ENCODE data around the gene DUS2.
"Not testable (repeated sequence)": the region's sequence is repeated elsewhere in the genome, so short reads cannot be mapped to it uniquely, and the experiment has no call there.

The DUS2 gene

DNA sequence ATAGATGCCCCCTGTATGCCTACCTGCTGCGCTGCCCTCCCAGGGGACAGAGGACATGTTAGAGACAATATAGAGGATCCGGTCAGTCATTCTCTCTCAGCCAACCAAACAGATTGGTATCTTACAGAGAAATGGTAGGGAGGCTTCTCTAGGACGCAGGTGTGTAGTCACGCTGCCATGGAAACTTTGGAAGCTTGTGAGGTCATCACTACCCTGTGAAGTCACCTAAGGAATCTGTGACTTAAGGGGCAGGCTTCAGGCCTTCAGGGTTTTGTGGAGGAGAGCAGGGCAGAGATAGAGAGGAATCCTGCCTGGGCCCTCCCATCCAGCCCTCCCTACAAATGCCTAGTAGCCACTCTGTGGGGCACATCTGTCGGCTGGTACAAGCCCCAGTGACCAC lies 7.4 kb upstream of the DUS2 start, which contains the start of gene DPEP2NB:
DPEP2NB (minus strand) TSS at position 231 of the 400 bp plus-strand sequence; CDS start at position 90, 141 bp downstream.
- no peak within 1 kb of the TSS for H3K4me3 ChIP-seq (ENCODE audit: low read length)
- TF ChIP-seq, protein P1, sequence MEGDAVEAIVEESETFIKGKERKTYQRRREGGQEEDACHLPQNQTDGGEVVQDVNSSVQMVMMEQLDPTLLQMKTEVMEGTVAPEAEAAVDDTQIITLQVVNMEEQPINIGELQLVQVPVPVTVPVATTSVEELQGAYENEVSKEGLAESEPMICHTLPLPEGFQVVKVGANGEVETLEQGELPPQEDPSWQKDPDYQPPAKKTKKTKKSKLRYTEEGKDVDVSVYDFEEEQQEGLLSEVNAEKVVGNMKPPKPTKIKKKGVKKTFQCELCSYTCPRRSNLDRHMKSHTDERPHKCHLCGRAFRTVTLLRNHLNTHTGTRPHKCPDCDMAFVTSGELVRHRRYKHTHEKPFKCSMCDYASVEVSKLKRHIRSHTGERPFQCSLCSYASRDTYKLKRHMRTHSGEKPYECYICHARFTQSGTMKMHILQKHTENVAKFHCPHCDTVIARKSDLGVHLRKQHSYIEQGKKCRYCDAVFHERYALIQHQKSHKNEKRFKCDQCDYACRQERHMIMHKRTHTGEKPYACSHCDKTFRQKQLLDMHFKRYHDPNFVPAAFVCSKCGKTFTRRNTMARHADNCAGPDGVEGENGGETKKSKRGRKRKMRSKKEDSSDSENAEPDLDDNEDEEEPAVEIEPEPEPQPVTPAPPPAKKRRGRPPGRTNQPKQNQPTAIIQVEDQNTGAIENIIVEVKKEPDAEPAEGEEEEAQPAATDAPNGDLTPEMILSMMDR (conservative IDR thresholded peaks at IDR 0.05; ENCODE audit: low read length): no peak
- DNase-seq (ENCODE audit: low read depth): no peak

DNA sequence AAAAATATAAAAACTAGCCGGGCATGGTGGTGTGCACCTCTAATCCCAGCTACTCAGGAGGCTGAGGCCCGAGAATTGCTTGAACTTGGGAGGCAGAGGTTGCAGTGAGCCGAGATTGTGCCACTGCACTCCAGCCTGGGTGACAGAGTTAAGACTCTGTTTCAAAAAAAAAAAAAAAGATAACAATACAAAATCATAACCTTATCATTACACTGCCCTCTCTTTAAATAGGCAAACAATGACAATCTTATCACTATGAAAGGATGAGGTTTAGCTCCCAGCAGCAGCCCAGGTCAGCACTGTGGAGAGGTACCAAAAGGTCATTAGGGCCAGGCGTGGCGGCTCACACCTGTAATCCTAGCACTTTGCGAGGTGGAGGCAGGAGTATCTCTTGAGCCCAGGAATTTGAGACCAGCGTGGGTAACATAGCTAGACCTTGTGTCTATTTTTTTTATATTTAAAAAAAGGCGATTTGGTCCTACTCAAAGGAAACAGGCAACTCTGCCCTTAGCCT lies 3.9 kb upstream of the DUS2 start:
- TF ChIP-seq, protein P1 (conservative IDR thresholded peaks at IDR 0.05; ENCODE audit: low read length): no peak
- no peak overlapping the region for H3K4me3 ChIP-seq (ENCODE audit: low read length)
- DNase-seq (ENCODE audit: low read depth): no peak

DNA sequence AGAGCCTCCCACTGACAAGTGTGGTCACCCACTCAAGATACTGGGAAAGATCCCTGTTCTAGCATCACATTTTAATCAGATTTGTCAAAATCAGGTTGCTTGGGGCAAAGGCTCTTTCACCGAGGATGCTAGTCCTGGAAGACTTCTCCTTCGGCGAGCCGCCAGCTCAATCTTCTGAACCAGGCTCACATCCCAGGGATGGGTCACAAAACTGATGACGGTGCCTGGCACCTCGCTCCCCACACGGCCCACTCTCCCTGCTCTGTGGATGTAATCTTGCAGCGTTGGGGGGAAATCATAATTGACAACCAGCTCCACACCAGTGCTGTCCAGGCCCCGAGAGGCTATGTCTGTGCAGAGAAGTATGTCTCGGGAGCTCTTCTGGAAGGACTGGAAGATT lies 1.6 kb upstream of the DUS2 start:
- TF ChIP-seq, protein P1 (conservative IDR thresholded peaks at IDR 0.05; ENCODE audit: low read length): no peak
- no peak for DNase-seq (ENCODE audit: low read depth)
- H3K4me3 ChIP-seq (ENCODE audit: low read length): no peak overlapping the region; the same call in 1 of the 2 replicates

DNA sequence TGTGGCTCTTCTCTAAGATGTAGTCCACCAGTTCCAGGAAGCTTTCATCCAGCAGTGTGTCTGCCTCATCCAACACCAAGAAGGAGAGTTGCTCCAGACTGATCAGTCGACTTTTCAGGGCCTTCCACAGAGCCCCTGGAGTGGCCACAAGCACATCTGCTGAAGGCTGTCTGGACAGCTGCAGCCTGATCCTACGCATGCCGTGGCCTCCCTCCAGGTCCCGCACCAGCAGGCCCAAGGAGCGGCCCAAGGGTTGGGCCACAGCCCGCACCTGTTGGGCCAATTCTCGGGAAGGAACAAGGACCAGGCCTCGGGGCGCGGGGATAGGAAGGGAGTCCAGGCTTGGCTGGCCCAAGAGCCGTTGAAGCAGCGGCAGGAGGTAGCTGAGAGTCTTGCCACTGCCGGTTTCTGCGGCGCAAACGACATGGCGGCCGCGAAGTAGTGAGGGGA lies 781 bp upstream of the DUS2 start:
- peak overlapping the region; percentile 98 for H3K4me3 ChIP-seq (ENCODE audit: low read length)
- TF ChIP-seq, protein P1 (conservative IDR thresholded peaks at IDR 0.05; ENCODE audit: low read length): no peak
- DNase-seq (ENCODE audit: low read depth): no peak

DNA sequence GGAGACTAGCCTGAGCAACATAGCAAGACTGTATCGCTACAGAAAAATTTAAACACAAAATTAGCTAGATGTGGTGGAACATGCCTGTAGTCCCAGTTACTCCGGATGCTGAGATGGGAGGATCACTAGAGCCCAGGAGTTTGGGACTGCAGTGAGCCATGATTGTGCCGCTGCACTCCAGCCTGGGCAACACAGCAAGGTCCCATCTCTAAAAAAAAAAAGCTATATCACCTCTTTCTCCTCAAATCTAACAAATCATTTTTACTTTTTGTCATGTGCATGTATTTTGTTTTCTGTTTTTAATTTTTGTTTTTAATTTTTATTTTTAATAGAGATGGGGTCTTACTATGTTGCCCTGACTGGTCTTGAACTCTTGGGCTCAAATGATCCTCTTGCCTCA lies 5.9 kb downstream of the DUS2 start:
- no peak for DNase-seq (ENCODE audit: low read depth)
- no peak overlapping the region for H3K4me3 ChIP-seq (ENCODE audit: low read length)
- TF ChIP-seq, protein P1 (conservative IDR thresholded peaks at IDR 0.05; ENCODE audit: low read length): no peak

DNA sequence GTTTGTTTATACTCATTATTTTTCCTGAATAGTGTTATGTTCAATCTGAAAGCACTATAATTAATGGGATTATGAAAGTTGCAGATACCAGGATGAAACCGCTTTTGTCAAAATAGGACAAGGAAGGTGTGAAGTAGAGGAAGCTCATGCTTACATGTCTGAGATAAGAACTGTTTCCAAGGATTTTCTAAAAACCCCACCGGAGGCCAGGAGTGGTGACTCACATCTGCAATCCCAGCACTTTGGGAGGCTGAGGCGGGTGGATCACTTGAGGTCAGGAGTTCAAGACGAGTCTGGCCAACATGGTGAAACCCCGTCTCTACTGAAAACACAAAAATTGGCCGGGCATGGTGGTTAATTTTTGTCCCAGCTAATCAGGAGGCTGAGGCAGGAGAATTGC lies 7.0 kb downstream of the DUS2 start:
- H3K4me3 ChIP-seq (ENCODE audit: low read length); DNase-seq (ENCODE audit: low read depth): not testable (repeated sequence)

DNA sequence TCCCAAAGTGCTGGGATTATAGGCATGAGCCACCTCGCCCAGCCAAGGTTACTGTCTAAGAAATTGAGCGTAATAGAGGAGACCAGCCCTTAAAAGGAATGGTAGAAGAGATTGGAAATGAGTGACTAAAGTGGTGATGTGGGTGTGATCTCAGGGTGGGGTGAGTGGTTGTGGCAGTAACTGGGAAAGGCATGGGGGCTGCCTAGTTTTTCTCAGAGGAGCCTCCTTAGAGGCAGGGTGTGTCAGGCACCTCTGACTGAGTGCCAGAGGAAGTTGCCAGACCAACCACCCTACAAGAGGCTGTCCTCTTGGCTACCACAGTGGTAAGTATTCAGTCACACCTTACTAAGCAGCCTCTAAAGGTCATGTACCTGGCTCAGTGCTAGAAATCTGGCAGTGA lies 8.9 kb downstream of the DUS2 start:
- DNase-seq (ENCODE audit: low read depth): no peak
- no peak overlapping the region for H3K4me3 ChIP-seq (ENCODE audit: low read length)
- TF ChIP-seq, protein P1 (conservative IDR thresholded peaks at IDR 0.05; ENCODE audit: low read length): no peak

DNA sequence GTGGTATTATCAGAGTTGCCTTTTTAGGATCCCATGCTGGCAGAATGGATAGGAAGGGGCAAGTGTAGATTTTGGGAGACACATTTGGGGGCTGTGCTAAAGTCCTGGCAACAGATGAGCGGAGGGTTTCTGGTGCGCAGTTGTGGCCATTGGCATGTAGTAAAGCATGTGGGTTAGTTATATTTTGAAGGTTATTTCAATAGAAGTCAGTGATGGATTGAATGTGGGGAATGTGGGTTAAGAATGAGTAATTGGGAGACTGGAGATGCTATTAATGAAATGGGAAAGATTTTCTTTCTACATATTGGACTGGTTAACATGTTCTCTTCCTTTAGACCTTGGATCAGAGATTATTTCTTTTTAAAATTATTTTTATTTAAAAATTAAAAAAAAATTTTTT lies 10.0 kb downstream of the DUS2 start:
- no peak for DNase-seq (ENCODE audit: low read depth)
- TF ChIP-seq, protein P1 (conservative IDR thresholded peaks at IDR 0.05; ENCODE audit: low read length): no peak
- no peak overlapping the region for H3K4me3 ChIP-seq (ENCODE audit: low read length)
